ENCODE measurements around the gene LRRC4.

The LRRC4 gene

DNA sequence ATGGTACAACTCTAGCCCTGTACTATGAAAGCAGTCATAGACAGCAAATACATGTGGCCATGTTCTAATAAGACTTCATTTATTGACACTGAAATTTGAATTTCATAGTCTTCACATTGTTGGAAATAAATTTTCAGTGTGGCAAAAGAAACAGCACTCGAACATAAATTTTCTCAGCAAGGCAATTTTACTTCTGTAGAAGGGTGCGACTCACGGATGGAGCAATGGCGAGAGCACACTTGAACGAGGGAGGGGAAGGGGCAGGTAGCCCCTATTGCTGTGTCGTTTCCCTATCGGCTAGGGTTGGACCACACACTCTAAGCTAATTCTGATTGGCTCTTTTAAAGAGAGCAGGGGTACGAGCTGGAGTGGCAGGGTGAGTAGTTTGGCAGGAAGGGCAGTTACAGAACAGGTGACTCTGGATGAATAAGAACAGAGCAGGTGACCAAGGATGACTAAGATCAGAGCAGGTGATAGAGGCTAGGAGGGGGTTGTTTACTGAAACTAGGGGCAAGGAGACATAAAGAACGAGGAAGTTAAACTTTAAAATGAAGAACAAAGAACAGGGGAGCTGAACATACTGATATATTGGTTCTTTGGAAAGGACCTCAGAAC lies 52.0 kb downstream of the LRRC4 start:
- no peak for DNase-seq

DNA sequence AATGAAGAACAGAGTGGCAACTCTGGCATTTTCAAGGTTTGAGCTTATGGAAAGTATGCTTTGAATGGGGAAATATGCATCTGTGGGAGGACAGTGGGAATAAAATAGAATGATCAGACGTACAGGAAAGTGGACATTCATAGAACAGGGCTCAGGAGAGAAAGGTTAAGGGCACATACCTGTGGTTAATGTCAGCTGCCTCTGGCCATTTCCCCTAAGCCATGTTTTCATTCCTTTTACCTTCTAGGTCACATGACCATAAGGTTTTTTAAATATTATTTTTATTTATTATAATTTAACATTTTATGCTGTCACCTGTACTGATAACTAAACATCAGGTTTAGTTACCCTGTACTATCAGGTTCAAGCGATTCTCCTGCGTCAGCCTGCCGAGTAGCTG lies 52.8 kb downstream of the LRRC4 start:
- DNase-seq: no peak

Data from NCI-H524 (cell line).